ENCODE measurements around the gene ESYT2. TPM values are rescaled to one million over a fixed set of nuclear protein-coding genes. Genes with fewer than 3 reads are reported as not detected.

ESYT2 gene
- total and polyA plus RNA-seq, 2 of the 4 experiments (the other 2 are of a cell fraction), result 26.7 to 69.9 TPM

DNA sequence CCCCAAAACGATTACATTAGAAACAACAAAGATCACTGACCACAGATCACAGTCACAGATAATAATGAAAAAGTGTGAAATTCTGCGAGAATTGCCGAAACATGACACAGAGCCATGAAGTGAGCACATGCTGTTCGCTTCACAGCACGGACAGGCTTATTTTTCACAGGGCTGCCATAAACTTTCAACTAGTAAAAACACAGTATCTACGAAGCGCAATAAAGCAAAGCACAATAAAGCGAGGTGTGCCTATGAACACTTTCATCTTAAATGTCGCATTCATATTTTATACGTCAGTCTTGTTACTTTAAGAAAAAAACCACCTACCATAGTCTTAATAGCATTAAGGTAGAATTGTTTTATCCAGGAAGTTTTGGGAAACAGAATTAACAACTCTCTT lies 51.5 kb downstream of the ESYT2 start:
- no peak overlapping the region for H3K4me2 ChIP-seq (ENCODE audit: low read depth, low read length)
- H3K56ac ChIP-seq (ENCODE audit: extremely low read depth, insufficient read depth, low read length), result no peak overlapping the region
- H3K9me3 ChIP-seq (ENCODE audit: control insufficient read depth, insufficient read depth, low read length), result no peaks in the 10 kb centered on the region
- peaks cover 21 to 41% of the 10 kb centered on the region in 2 experiments for H3K79me1 ChIP-seq (ENCODE audit: low read depth in 1 of 2, low read length in 2 of 2)
- no peak overlapping the region for H2BK15ac ChIP-seq (ENCODE audit: low read depth, low read length)
- WGBS, 2 experiments (ENCODE audit: extremely low coverage in 2 of 2, insufficient read length in 1 of 2), result 92% methylated on average over 2 of the region's 10 CpGs; no CpG with 5 or more reads in 1 of the 2 experiments
- H2AFZ ChIP-seq (replicated peaks; ENCODE audit: low read length, poor library complexity), result no peak overlapping the region
- no peak overlapping the region for H3K4ac ChIP-seq (ENCODE audit: low read depth, low read length)
- CTCF ChIA-PET, result no interaction called here
- dilution Hi-C loops (cut with HindIII; ENCODE audit: low sequenced_read_pairs, unreplicated experiment) (no loop called here), in situ Hi-C loops (cut with MboI; ENCODE audit: low sequenced_read_pairs) (no loop called here), intact Hi-C loops (cut with micrococcal nuclease) (loop anchor here (2.0 kb wide), 1 partner anchor 41 kb away; no protein-coding TSS in a partner anchor)
- H4K20me1 ChIP-seq (ENCODE audit: insufficient read depth, low read length), result no peaks in the 10 kb centered on the region; the same call in 1 of the 2 replicates
- POLR2A ChIA-PET (ENCODE audit: unreplicated experiment), result no interaction called here
- H3K18ac ChIP-seq (ENCODE audit: low read depth, low read length), result no peak overlapping the region
- H3K23ac ChIP-seq (ENCODE audit: low read depth, low read length), result no peak overlapping the region
- peaks cover 8% of the 10 kb centered on the region for H3K4me1 ChIP-seq (ENCODE audit: control insufficient read depth, insufficient read depth, low read length)
- H4K91ac ChIP-seq (ENCODE audit: insufficient read depth, low read depth, low read length), result no peak overlapping the region
- H2BK20ac ChIP-seq (ENCODE audit: low read depth, low read length), result no peak overlapping the region
- H4K8ac ChIP-seq (ENCODE audit: low read depth in 2 of 2, low read length in 2 of 2), result no peak overlapping the region
- no peak overlapping the region for H3K4me3 ChIP-seq (ENCODE audit: insufficient read depth, low read depth, low read length)
- no peaks in the 10 kb centered on the region for H3K27me3 ChIP-seq (ENCODE audit: control insufficient read depth, insufficient read depth, low read length)
- DNase-seq (no peak), ATAC-seq (ENCODE audit: low read depth) (no peak)
- H3K14ac ChIP-seq (replicated peaks; ENCODE audit: low read depth, low read length), result no peak overlapping the region
- H3K9me1 ChIP-seq (ENCODE audit: insufficient read depth, low read length), result peaks cover 18% of the 10 kb centered on the region
- no TSS peak for BruUV-seq (replicated peaks)
- H3K27ac ChIP-seq (ENCODE audit: insufficient read depth, low read length), result no peak overlapping the region
- H2AK9ac ChIP-seq (replicated peaks; ENCODE audit: low read depth, low read length, poor library complexity), result no peak overlapping the region
- no peak overlapping the region for H2BK5ac ChIP-seq (ENCODE audit: low read depth, low read length, poor library complexity, severe bottlenecking)
- H2AK5ac ChIP-seq (ENCODE audit: low read depth, low read length), result no peak overlapping the region
- no peak overlapping the region for H3K9ac ChIP-seq (ENCODE audit: low read depth, low read length)
- no peak overlapping the region for H2BK120ac ChIP-seq (ENCODE audit: low read depth, low read length)
- H4K5ac ChIP-seq (ENCODE audit: low read depth, low read length), result no peak overlapping the region
- H3K36me3 ChIP-seq (ENCODE audit: control insufficient read depth, insufficient read depth, low read length), result peaks cover 26% of the 10 kb centered on the region
- TF ChIP-seq MAZ (IDR thresholded peaks at IDR 0.05; ENCODE audit: borderline replicate concordance, low read depth, low read length), result no peak
- no peak for TF ChIP-seq CHD1 (IDR thresholded peaks at IDR 0.05; ENCODE audit: low read depth, low read length)
